Bladder microvascular endothelial cell (primary cell): ENCODE data around the gene MEP1A. TPM values are rescaled to one million over a fixed set of nuclear protein-coding genes. Genes with fewer than 3 reads are reported as not detected.

ENCODE experiments used
- total RNA-seq: library from RNA; depleted of rRNA; stranded (reverse); fragments of >200 nt; gene quantifications from 2 replicates; pipeline ENCODE4 v1.2.3, GENCODE V29; 2014

MEP1A gene, protein sequence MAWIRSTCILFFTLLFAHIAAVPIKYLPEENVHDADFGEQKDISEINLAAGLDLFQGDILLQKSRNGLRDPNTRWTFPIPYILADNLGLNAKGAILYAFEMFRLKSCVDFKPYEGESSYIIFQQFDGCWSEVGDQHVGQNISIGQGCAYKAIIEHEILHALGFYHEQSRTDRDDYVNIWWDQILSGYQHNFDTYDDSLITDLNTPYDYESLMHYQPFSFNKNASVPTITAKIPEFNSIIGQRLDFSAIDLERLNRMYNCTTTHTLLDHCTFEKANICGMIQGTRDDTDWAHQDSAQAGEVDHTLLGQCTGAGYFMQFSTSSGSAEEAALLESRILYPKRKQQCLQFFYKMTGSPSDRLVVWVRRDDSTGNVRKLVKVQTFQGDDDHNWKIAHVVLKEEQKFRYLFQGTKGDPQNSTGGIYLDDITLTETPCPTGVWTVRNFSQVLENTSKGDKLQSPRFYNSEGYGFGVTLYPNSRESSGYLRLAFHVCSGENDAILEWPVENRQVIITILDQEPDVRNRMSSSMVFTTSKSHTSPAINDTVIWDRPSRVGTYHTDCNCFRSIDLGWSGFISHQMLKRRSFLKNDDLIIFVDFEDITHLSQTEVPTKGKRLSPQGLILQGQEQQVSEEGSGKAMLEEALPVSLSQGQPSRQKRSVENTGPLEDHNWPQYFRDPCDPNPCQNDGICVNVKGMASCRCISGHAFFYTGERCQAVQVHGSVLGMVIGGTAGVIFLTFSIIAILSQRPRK
- not detected in 2 replicates for total RNA-seq

DNA sequence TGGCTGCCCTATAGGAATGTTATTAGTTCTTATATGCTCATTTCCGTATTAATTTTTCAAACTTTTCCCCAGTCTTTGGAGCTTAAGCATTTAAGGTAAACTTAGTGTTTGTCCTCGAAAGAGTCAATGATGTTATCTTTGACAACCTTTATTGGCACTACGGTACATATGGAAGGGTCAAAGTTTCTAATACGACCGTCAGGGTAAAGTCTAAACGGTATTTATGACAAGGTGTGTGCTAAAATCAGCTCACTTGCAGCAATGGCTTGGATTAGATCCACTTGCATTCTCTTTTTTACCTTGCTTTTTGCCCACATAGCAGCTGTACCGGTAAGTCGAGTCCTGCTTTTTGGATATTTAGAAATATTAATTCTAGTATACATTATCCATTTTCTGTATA is at the start of gene MEP1A:
Gene MEP1A, plus strand, starts transcription at position 252 of the 400 bp plus-strand sequence. Its CDS starts 10 bp downstream, at position 262.

DNA sequence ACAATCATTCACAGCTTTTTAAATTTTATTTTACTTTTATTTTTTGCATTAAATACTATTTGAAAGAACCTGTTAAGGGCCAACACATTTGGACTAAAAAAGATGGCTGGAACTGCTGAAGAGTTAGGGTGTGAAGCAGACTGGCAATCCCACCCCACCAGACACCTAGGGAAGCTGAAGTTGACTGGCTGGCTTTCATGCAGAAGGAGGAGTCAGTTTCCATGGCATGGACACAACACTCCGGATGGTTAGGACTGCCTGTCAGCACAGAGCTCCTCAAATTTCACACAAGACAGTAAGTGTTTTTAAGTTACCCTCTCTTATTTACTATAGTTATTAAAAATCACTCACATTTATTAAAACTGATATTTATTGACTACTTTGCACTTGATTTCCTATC is 46.5 kb upstream of the MEP1A start, which contains the start of gene ANKRD66:
Gene ANKRD66, plus strand, starts transcription at position 238 of the 400 bp plus-strand sequence. CDS start 5,016 bp downstream, outside the sequence.

Other genes with a start within 250 kb of the MEP1A start
- 0.88 and 0.97 TPM in 2 replicates for gene CYP39A1, start 140.6 kb upstream of the MEP1A start, total RNA-seq
- 2.1 and 3.3 TPM in 2 replicates for gene SLC25A27, start 140.4 kb upstream of the MEP1A start, total RNA-seq
- under 0.01 and 0.06 TPM in 2 replicates for gene TDRD6, start 105.5 kb upstream of the MEP1A start, total RNA-seq
- gene PLA2G7, start 58.0 kb upstream of the MEP1A start, total RNA-seq, result 0.16 TPM in 1 of 2 replicates, not detected in the other
- not detected in 2 replicates for gene ANKRD66, start 46.5 kb upstream of the MEP1A start, total RNA-seq
- gene ADGRF5, start 128.5 kb downstream of the MEP1A start, total RNA-seq, result 209 and 276 TPM in 2 replicates
- not detected in 2 replicates for gene ADGRF1, start 248.9 kb downstream of the MEP1A start, total RNA-seq